ENCODE measurements around the gene ITGAV.

ITGAV gene

DNA sequence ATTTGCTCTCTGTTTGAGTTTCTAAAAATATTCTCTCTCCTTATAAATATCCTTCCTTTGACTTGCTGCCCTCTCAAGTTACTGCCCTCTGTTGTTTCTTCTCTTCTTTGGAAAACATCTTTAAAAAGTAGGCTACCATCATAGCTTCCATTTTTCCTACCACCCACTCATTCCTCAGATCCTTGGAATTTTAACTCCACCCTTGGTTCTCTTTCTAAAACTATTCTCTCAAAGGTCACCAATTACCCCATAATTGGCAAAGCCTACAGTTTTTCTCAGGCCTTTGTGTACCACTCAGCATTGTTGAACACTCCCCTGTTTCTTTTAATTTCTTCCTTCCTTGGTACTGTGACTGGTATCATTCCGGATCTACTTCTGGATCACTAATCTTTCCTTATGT lies 43.0 kb upstream of the ITGAV start:
- Histone ChIP-seq H3K27ac (no peak overlapping the region), H3K36me3 (no peaks in the 10 kb centered on the region), H3K4me1 (ENCODE audit: control insufficient read depth in 1 of 2, insufficient read depth in 1 of 2, low read depth in 1 of 2, low read length in 1 of 2) (no peaks in the 10 kb centered on the region), H3K4me3 (ENCODE audit: low read depth in 1 of 2, low read length in 1 of 2) (no peak overlapping the region), H3K27me3 (no peaks in the 10 kb centered on the region), H3K9me3 (no peaks in the 10 kb centered on the region)
- TF ChIP-seq, protein P1, sequence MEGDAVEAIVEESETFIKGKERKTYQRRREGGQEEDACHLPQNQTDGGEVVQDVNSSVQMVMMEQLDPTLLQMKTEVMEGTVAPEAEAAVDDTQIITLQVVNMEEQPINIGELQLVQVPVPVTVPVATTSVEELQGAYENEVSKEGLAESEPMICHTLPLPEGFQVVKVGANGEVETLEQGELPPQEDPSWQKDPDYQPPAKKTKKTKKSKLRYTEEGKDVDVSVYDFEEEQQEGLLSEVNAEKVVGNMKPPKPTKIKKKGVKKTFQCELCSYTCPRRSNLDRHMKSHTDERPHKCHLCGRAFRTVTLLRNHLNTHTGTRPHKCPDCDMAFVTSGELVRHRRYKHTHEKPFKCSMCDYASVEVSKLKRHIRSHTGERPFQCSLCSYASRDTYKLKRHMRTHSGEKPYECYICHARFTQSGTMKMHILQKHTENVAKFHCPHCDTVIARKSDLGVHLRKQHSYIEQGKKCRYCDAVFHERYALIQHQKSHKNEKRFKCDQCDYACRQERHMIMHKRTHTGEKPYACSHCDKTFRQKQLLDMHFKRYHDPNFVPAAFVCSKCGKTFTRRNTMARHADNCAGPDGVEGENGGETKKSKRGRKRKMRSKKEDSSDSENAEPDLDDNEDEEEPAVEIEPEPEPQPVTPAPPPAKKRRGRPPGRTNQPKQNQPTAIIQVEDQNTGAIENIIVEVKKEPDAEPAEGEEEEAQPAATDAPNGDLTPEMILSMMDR (IDR thresholded peaks at IDR 0.05), result no peak

DNA sequence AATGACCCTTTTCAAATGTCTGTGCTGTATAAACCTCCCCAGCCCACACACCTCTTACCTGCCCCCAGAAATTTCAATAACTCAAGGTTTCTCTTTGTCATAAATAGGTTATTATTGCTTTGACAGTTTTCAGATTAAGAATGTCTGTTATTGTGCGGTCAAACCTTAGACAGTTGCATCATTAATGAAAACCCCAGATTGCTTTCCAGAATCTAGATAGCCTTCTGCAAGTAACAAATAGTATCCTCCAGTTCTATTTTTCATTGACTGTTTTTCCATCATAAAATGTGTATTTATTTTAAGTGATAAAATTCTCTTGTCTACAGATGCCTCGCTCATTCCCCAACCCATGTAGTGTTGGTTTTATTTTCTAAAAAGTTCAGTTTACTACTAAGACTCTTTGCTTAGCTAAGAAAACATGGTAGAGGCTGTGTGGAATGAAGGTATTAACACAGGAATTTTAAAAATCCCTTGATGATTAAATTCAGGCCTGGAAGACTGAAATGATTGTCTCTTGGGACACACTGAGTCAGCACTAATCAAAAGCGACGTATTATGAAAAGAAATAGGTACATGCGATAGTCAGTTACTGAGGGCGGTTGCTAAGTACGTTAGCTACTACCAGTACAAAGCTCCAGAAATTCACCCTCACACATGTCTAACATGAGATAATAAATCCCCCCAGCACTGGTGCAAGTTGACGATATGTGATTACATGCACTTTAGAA lies 38.4 kb upstream of the ITGAV start:
- no peak overlapping the region for H3K4me3 ChIP-seq (ENCODE audit: low read depth in 1 of 2, low read length in 1 of 2)
- no peak overlapping the region for H3K27ac ChIP-seq
- no peaks in the 10 kb centered on the region for H3K36me3 ChIP-seq
- no peaks in the 10 kb centered on the region for H3K4me1 ChIP-seq (ENCODE audit: control insufficient read depth in 1 of 2, insufficient read depth in 1 of 2, low read depth in 1 of 2, low read length in 1 of 2)
- TF ChIP-seq, protein P1 (IDR thresholded peaks at IDR 0.05), result no peak
- no peaks in the 10 kb centered on the region for H3K27me3 ChIP-seq
- no peaks in the 10 kb centered on the region for H3K9me3 ChIP-seq

DNA sequence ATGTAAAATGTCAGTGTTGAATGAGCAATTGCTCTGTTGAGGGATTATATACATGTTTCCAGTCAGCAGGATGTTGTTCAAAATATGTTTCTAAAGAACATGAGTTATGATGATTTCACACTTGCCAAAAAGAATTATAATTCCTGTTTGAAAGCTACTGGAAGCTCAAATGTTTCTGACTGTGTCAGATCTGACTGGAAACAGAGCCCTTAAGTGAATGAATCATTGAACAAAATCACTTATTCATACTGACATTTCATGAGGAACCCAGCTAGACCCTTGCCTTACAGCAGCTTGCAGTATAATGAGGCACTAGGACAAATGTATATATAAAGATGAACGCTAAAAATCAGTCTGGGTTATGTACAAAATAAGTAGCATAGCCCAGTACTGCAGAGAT lies 35.4 kb upstream of the ITGAV start:
- Histone ChIP-seq H3K27ac (no peak overlapping the region), H3K36me3 (no peaks in the 10 kb centered on the region), H3K4me1 (ENCODE audit: control insufficient read depth in 1 of 2, insufficient read depth in 1 of 2, low read depth in 1 of 2, low read length in 1 of 2) (no peaks in the 10 kb centered on the region), H3K9me3 (no peaks in the 10 kb centered on the region), H3K4me3 (ENCODE audit: low read depth in 1 of 2, low read length in 1 of 2) (no peak overlapping the region), H3K27me3 (no peaks in the 10 kb centered on the region)
- TF ChIP-seq, protein P1 (IDR thresholded peaks at IDR 0.05), result no peak

DNA sequence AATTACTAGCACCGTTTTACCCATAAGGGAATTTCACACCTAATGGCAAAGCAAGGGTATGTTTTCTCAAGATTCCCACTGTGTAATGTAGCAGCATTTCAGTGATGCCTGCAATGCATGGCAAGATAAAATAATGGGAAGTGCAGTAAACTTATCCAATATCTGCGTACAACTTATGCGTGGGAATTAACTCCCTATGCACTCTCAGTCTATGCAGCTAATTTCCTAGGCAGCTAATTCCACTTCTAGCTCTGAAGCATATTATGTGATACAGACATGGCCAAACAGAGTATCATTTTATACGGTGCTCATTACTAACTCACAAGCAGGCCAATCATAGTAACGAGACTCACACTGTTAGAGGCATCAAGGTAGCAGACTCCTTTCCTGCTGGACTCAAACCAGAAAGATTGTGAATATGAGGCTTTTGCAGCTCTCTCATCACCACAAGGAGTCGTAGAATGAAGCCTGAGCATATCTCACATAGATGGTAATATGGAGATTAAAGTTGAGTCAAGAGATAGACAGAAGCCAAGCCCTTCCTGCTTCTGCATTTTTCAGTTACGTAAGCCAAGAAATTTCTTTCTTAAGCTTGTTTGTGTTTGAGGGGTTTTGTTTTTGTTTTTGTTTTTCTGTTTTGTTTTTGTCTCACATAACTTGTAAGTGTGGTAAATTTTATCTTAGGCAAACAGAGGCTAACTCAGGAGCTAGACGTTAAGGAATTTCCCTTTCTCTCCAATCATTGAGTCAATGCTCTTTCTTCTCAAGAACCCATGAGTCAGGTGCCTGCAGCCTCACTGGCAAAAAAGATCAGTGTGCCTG lies 34.8 kb upstream of the ITGAV start:
- Histone ChIP-seq H3K4me3 (ENCODE audit: low read depth in 1 of 2, low read length in 1 of 2) (no peak overlapping the region), H3K9me3 (no peaks in the 10 kb centered on the region), H3K27me3 (no peaks in the 10 kb centered on the region), H3K36me3 (no peaks in the 10 kb centered on the region), H3K27ac (no peak overlapping the region), H3K4me1 (ENCODE audit: control insufficient read depth in 1 of 2, insufficient read depth in 1 of 2, low read depth in 1 of 2, low read length in 1 of 2) (no peaks in the 10 kb centered on the region)
- TF ChIP-seq, protein P1 (IDR thresholded peaks at IDR 0.05), result no peak

DNA sequence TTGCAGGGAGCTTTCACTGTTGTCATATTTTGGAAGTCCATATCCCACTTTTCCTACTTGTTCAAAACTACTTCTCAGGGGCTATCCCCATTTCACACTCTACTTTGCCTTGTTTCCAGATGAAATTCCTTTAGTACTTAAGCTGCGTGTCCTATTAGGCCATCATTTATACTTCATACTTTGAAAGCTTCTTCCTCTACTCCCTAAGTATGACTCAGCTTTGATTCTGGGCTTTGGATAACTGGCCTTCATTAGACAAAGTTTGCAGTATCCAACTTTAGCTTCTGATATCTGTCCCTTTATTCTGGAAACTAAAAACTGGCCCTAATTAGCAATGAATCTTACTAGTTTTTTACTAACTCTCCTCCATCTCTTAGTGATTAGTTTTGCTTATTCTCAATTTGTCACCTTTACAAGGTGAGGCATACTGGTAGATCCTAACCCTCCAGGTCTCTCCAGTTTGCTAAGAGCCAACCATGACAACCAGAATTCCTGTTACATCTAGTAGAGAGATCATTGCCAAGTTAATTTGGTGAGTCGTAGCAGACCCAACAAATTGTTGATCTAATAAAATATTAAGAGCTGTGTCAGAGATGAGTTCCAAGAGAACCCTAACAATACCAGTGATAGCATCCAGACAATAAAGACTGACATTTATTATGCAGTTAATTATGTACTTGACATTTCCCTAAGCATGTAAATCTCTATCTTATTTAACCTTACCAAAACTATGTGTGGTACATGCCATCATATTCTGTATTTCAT lies 31.2 kb upstream of the ITGAV start:
- Histone ChIP-seq H3K27me3 (no peaks in the 10 kb centered on the region), H3K4me1 (ENCODE audit: control insufficient read depth in 1 of 2, insufficient read depth in 1 of 2, low read depth in 1 of 2, low read length in 1 of 2) (no peaks in the 10 kb centered on the region), H3K9me3 (no peaks in the 10 kb centered on the region), H3K27ac (no peak overlapping the region), H3K36me3 (no peaks in the 10 kb centered on the region), H3K4me3 (ENCODE audit: low read depth in 1 of 2, low read length in 1 of 2) (no peak overlapping the region)
- TF ChIP-seq, protein P1 (IDR thresholded peaks at IDR 0.05), result no peak

Data from neutrophil (primary cell).